SK-N-SH treated with all-trans-retinoic acid at 6 μM for 48 hours (cell line): Measurements from ENCODE around the gene SUFU.

Experiments used
- ATAC-seq: fragments of 200-7000 bp; cut with Tn5 transposase; 3 replicates; pipeline ENCODE4 v1.9.1; 2020; ENCODE audit warnings: mild to moderate bottlenecking, moderate library complexity
- ARNTL ChIP-seq: fragments of 450-650 bp; formaldehyde crosslinking; IDR thresholded peaks from 2 replicates; pipeline ENCODE4 v1.5.0; 2020; ENCODE audit warnings: low read depth, mild to moderate bottlenecking, moderate library complexity, borderline replicate concordance
- BACH2 ChIP-seq: fragments of 250-450 bp; sonication (Bioruptor Pico); IDR thresholded peaks from 2 replicates; pipeline ENCODE4 v1.9.0; 2021; ENCODE audit warnings: mild to moderate bottlenecking, borderline replicate concordance
- CREB5 ChIP-seq: fragments of 250-450 bp; sonication (Bioruptor Pico); IDR thresholded peaks from 2 replicates; pipeline ENCODE4 v1.5.1; 2020; ENCODE audit warnings: low read depth, mild to moderate bottlenecking, moderate library complexity
- CSDC2 ChIP-seq: fragments of 250-450 bp; sonication (Bioruptor Pico); IDR thresholded peaks from 2 replicates; pipeline ENCODE4 v1.5.0; 2020; ENCODE audit warnings: mild to moderate bottlenecking, moderate library complexity
- CSRNP3 ChIP-seq: fragments of 250-450 bp; sonication (Bioruptor Pico); IDR thresholded peaks from 2 replicates; pipeline ENCODE4 v1.5.1; 2021; ENCODE audit warnings: mild to moderate bottlenecking, moderate library complexity
- ESRRG ChIP-seq: fragments of 250-450 bp; sonication (Bioruptor Pico); IDR thresholded peaks from 2 replicates; pipeline ENCODE4 v1.6.1; 2021; ENCODE audit warnings: mild to moderate bottlenecking
- GLIS3 ChIP-seq: fragments of 250-450 bp; sonication (Bioruptor Pico); IDR thresholded peaks from 2 replicates; pipeline ENCODE4 v1.5.0; 2020; ENCODE audit warnings: mild to moderate bottlenecking, moderate library complexity
- ISL1 ChIP-seq: fragments of 250-450 bp; sonication (Bioruptor Pico); IDR thresholded peaks from 2 replicates; pipeline ENCODE4 v2.1.2; 2022; ENCODE audit warnings: mild to moderate bottlenecking, moderate library complexity
- PATZ1 ChIP-seq: fragments of 250-450 bp; sonication (Bioruptor Pico); IDR thresholded peaks from 2 replicates; pipeline ENCODE4 v1.8.0; 2020; ENCODE audit warnings: mild to moderate bottlenecking, moderate library complexity, borderline replicate concordance
- POU6F1 ChIP-seq: fragments of 250-450 bp; sonication (Bioruptor Pico); IDR thresholded peaks from 2 replicates; pipeline ENCODE4 v1.8.0; 2021; ENCODE audit warnings: low read depth, mild to moderate bottlenecking, moderate library complexity, borderline replicate concordance
- PPARA ChIP-seq: fragments of 250-450 bp; sonication (Bioruptor Pico); IDR thresholded peaks from 2 replicates; pipeline ENCODE4 v1.5.0; 2020; ENCODE audit warnings: mild to moderate bottlenecking, borderline replicate concordance
- RARB ChIP-seq: fragments of 250-450 bp; sonication (Bioruptor Pico); IDR thresholded peaks from 2 replicates; pipeline ENCODE4 v1.8.0; 2021; ENCODE audit warnings: mild to moderate bottlenecking, moderate library complexity
- TCF4 ChIP-seq: fragments of 250-450 bp; sonication (Bioruptor Pico); IDR thresholded peaks from 2 replicates; pipeline ENCODE4 v1.8.0; 2021; ENCODE audit warnings: mild to moderate bottlenecking, moderate library complexity, borderline replicate concordance
- TOX ChIP-seq: fragments of 250-450 bp; sonication (Bioruptor Pico); IDR thresholded peaks from 2 replicates; pipeline ENCODE4 v1.8.0; 2021; ENCODE audit warnings: mild to moderate bottlenecking, moderate library complexity, borderline replicate concordance
- TSHZ2 ChIP-seq: fragments of 250-450 bp; sonication (Bioruptor Pico); IDR thresholded peaks from 2 replicates; pipeline ENCODE4 v1.5.0; 2020; ENCODE audit warnings: mild to moderate bottlenecking, moderate library complexity
- ZFP30 ChIP-seq: fragments of 450-650 bp; formaldehyde crosslinking; IDR thresholded peaks from 2 replicates; pipeline ENCODE4 v1.5.0; 2022; ENCODE audit warnings: mild to moderate bottlenecking, moderate library complexity
- ZNF565 ChIP-seq: fragments of 450-650 bp; formaldehyde crosslinking; conservative IDR thresholded peaks from 2 replicates; pipeline ENCODE4 v1.5.0; 2020; ENCODE audit warnings: low read depth, mild to moderate bottlenecking, moderate library complexity
- ZNF70 ChIP-seq: fragments of 450-650 bp; formaldehyde crosslinking; IDR thresholded peaks from 2 replicates; pipeline ENCODE4 v1.5.0; 2020; ENCODE audit warnings: mild to moderate bottlenecking, moderate library complexity
- ZNF8 ChIP-seq: fragments of 450-650 bp; formaldehyde crosslinking; IDR thresholded peaks from 2 replicates; pipeline ENCODE4 v1.5.0; 2020; ENCODE audit warnings: mild to moderate bottlenecking, moderate library complexity

The SUFU gene

GRCh38 chr10:102682981-102683380 lies 179.2 kb downstream of the SUFU start:
- TF ChIP-seq ESRRG = no peak
- no peak for TF ChIP-seq TCF4 (CRISPR knock-in tag)
- no peak for TF ChIP-seq ISL1
- no peak for TF ChIP-seq ZNF70 (CRISPR knock-in tag)
- TF ChIP-seq ZFP30 (CRISPR knock-in tag) = no peak
- no peak for TF ChIP-seq POU6F1 (CRISPR knock-in tag)
- TF ChIP-seq CSRNP3 (CRISPR knock-in tag) = no peak
- TF ChIP-seq GLIS3 = no peak
- TF ChIP-seq CREB5 (CRISPR knock-in tag) = no peak
- no peak for TF ChIP-seq ZNF565 (CRISPR knock-in tag)
- TF ChIP-seq CSDC2 = no peak
- no peak for TF ChIP-seq PATZ1 (CRISPR knock-in tag)
- TF ChIP-seq ARNTL = no peak
- TF ChIP-seq PPARA = no peak
- no peak for TF ChIP-seq TOX
- no peak for TF ChIP-seq TSHZ2 (CRISPR knock-in tag)
- no peak for TF ChIP-seq BACH2 (CRISPR knock-in tag)
- no peak for TF ChIP-seq ZNF8 (CRISPR knock-in tag)
- TF ChIP-seq RARB (CRISPR knock-in tag) = no peak
- no peak for ATAC-seq
